Suprapubic skin (tissue), 4 donors: Measurements from ENCODE around the gene NTN1. TPM values are rescaled to one million over a fixed set of nuclear protein-coding genes. Genes with fewer than 3 reads are reported as not detected.

Experiments
- DNase-seq, 2 donors: peaks; one replicate each; pipeline ENCODE4 v3.0.0-alpha.2; 2019; ENCODE audit warnings: low spot score in 2 of 2
- H3K27ac ChIP-seq: fragments of 200-600 bp; sonication (generic); one replicate; pipeline ENCODE4 v1.5.1; 2019
- H3K27me3 ChIP-seq: fragments of 200-600 bp; sonication (generic); one replicate; pipeline ENCODE4 v1.5.1; 2019
- H3K36me3 ChIP-seq: fragments of 200-600 bp; sonication (generic); one replicate; pipeline ENCODE4 v1.5.1; 2019
- H3K4me1 ChIP-seq: fragments of 200-600 bp; sonication (generic); one replicate; pipeline ENCODE4 v1.5.1; 2019
- H3K4me3 ChIP-seq: fragments of 200-600 bp; sonication (generic); one replicate; pipeline ENCODE4 v1.5.1; 2019; ENCODE audit warnings: mild to moderate bottlenecking
- H3K9me3 ChIP-seq: fragments of 200-600 bp; sonication (generic); one replicate; pipeline ENCODE4 v1.5.1; 2019
- EP300 ChIP-seq: sonication (generic); formaldehyde crosslinking; IDR thresholded peaks from one replicate; pipeline ENCODE4 v1.6.1; 2017; ENCODE audit warnings: antibody characterized with exemption
- POLR2A ChIP-seq, 2 donors: fragments of 450-650 bp; IDR thresholded peaks; one replicate each; pipeline ENCODE4 v1.6.1; 2017; ENCODE audit warnings: antibody characterized with exemption in 2 of 2, mild to moderate bottlenecking in 2 of 2, moderate library complexity in 2 of 2
- POLR2AphosphoS5 ChIP-seq, 3 donors: sonication (generic); formaldehyde crosslinking; IDR thresholded peaks; one replicate each; pipeline ENCODE4 v1.6.1; 2017; ENCODE audit warnings: antibody characterized with exemption in 3 of 3
- WGBS: methylation state at CpG from one replicate; pipeline ENCODE4 v1.1.5; 2018; 5-methylcytosine and 5-hydroxymethylcytosine counted together
- total RNA-seq, 4 donors: library from RNA; depleted of rRNA; stranded (reverse); fragments of >200 nt; gene quantifications; one replicate each; pipeline ENCODE4 v1.1.0, GENCODE V29; 2016
- TF ChIP-seq, protein P1 (sequence below), 2 donors: fragments of 200-600 bp in 1 of 2; fragments of 450-650 bp in 1 of 2; sonication (generic) in 1 of 2; IDR thresholded peaks; one replicate each; pipeline ENCODE4 v1.5.1; 2016 to 2019; ENCODE audit warnings: antibody characterized with exemption in 2 of 2, mild to moderate bottlenecking in 1 of 2, moderate library complexity in 1 of 2

Gene NTN1
- total RNA-seq, 4 donors from 2014 or later: 2.4 to 5.9 (median 3.4) TPM

DNA sequence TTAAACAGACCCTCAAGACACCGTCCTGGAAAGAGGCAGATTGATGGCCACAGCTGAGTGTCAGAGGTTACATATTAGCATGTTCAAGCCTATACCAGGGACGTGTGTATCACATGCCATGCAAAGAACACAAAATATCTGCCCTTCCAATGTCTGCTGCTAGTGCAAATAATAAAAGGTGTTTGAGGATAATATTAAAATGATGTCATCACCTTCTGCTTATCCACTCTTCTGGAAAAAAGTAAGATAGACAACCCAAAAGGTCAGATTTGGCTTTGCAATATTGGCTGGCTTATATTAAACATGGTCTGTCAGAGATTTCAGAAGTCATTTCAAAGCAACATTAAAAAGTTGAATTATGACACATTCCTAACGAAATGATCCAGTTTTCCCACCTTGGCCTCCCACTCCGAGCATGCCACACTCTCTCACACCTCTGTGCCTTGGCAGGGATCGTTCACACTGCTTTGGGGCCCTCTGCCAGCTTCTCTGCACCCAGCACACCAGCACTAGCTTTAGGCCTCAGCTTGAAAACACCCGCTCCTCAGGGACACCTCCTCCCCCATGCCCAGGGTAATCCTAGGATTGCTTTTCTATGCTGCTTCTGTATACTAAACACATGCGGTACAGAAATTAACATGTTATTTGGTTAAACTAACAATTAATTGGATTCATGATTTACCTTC is 248.2 kb downstream of the NTN1 start:
- 76% methylated on average over 7 of the region's 7 CpGs for WGBS
- Histone ChIP-seq H3K27ac (no peak overlapping the region), H3K9me3 (no peaks in the 10 kb centered on the region), H3K36me3 (no peaks in the 10 kb centered on the region), H3K27me3 (no peaks in the 10 kb centered on the region), H3K4me1 (no peaks in the 10 kb centered on the region), H3K4me3 (no peak overlapping the region)
- no peak for TF ChIP-seq EP300
- DNase-seq: no peak

DNA sequence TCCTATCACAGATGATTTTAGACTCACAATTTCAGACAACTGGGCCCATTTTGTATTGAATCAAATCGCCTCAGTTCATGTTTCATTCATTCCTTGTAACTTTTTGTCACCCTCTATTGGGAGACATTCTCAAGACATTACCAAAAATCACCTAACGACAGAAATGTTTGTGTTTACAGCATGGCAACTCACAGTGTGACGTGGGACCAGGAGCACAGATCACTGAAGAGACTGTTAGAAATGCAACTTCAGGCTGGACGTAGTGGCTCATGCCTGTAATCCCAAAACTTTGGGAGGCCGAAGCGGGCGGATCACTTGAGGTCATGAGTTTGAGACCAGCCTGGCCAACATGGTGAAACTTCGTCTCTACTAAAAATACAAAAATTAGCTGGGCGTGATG is 249.6 kb downstream of the NTN1 start:
- 92% methylated on average over 9 of the region's 9 CpGs for WGBS
- H3K4me3 ChIP-seq: no peak overlapping the region
- no peak overlapping the region for H3K27ac ChIP-seq
- TF ChIP-seq POLR2AphosphoS5 (IDR thresholded peaks at IDR 0.05) (no peak), EP300 (no peak), POLR2A (IDR thresholded peaks at IDR 0.05) (no peak)
- TF ChIP-seq, protein P1, sequence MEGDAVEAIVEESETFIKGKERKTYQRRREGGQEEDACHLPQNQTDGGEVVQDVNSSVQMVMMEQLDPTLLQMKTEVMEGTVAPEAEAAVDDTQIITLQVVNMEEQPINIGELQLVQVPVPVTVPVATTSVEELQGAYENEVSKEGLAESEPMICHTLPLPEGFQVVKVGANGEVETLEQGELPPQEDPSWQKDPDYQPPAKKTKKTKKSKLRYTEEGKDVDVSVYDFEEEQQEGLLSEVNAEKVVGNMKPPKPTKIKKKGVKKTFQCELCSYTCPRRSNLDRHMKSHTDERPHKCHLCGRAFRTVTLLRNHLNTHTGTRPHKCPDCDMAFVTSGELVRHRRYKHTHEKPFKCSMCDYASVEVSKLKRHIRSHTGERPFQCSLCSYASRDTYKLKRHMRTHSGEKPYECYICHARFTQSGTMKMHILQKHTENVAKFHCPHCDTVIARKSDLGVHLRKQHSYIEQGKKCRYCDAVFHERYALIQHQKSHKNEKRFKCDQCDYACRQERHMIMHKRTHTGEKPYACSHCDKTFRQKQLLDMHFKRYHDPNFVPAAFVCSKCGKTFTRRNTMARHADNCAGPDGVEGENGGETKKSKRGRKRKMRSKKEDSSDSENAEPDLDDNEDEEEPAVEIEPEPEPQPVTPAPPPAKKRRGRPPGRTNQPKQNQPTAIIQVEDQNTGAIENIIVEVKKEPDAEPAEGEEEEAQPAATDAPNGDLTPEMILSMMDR (IDR thresholded peaks at IDR 0.05): no peak
- H3K36me3 ChIP-seq: no peaks in the 10 kb centered on the region
- H3K27me3 ChIP-seq: no peaks in the 10 kb centered on the region
- DNase-seq: no peak
- no peaks in the 10 kb centered on the region for H3K4me1 ChIP-seq
- H3K9me3 ChIP-seq: no peaks in the 10 kb centered on the region

DNA sequence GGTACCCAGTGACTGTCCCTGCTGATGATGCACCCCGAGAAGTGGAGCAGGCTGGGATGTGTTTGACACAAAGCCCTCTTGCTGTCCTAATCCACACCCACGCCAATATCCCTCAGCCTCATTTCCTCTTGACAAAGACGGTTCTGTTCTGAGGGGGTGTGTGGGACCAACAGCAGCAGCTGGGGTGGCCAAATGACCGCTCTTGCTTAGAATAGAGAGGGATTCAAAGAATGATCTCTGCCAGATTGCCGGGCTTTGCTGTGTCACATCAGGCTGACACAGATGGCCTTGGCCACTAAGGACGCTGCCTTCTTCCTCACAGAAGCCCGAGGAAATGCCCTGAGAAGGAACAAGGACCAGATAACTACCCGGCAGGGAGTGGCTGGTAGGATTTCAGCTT is 250.7 kb downstream of the NTN1 start:
- no peak overlapping the region for H3K4me3 ChIP-seq
- no peaks in the 10 kb centered on the region for H3K27me3 ChIP-seq
- no peaks in the 10 kb centered on the region for H3K36me3 ChIP-seq
- no peaks in the 10 kb centered on the region for H3K9me3 ChIP-seq
- H3K4me1 ChIP-seq: no peaks in the 10 kb centered on the region
- DNase-seq: no peak
- 84% methylated on average over 8 of the region's 8 CpGs for WGBS
- H3K27ac ChIP-seq: no peak overlapping the region
- TF ChIP-seq EP300: no peak
- no peak for TF ChIP-seq POLR2AphosphoS5 (IDR thresholded peaks at IDR 0.05)
- TF ChIP-seq, protein P1 (IDR thresholded peaks at IDR 0.05): no peak
- TF ChIP-seq POLR2A (IDR thresholded peaks at IDR 0.05): no peak

DNA sequence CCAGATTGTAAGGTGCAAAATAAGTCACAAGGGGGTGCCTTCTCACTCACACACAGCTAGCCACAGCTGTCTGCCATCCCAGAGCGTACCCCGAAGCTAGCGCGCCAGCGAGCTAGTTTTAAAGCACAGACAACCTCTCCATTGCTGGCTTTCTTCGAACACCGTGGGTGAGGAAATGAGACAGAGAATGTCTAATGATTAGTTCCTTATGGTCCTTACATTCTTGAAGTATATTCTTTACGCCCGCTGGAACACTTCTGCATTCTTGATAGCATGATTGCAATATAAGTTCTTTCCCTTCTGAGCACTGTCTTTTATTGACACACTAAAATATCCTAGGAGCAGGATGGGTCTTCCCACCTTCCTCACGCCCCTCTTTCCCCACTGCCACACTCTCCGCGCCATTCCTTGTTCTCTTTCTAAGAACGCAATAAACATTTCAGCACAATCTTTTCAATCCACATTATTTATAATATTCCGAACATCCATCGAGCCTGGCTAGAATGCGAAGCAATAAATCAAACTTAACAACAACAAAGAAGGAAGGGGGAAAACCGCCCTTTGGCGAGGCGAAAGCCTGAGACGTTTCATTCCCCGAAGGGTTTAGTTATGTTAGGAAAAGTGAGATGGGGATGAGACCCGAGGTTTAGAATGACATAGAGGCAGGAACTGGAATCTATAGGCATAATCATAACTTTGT is 251.3 kb downstream of the NTN1 start:
- no peaks in the 10 kb centered on the region for H3K9me3 ChIP-seq
- WGBS: 59% methylated on average over 22 of the region's 22 CpGs
- H3K4me1 ChIP-seq: no peaks in the 10 kb centered on the region
- TF ChIP-seq EP300: no peak
- TF ChIP-seq, protein P1 (IDR thresholded peaks at IDR 0.05): no peak
- H3K27me3 ChIP-seq: no peaks in the 10 kb centered on the region
- H3K36me3 ChIP-seq: no peaks in the 10 kb centered on the region
- no peak overlapping the region for H3K4me3 ChIP-seq
- no peak for DNase-seq
- no peak overlapping the region for H3K27ac ChIP-seq

DNA sequence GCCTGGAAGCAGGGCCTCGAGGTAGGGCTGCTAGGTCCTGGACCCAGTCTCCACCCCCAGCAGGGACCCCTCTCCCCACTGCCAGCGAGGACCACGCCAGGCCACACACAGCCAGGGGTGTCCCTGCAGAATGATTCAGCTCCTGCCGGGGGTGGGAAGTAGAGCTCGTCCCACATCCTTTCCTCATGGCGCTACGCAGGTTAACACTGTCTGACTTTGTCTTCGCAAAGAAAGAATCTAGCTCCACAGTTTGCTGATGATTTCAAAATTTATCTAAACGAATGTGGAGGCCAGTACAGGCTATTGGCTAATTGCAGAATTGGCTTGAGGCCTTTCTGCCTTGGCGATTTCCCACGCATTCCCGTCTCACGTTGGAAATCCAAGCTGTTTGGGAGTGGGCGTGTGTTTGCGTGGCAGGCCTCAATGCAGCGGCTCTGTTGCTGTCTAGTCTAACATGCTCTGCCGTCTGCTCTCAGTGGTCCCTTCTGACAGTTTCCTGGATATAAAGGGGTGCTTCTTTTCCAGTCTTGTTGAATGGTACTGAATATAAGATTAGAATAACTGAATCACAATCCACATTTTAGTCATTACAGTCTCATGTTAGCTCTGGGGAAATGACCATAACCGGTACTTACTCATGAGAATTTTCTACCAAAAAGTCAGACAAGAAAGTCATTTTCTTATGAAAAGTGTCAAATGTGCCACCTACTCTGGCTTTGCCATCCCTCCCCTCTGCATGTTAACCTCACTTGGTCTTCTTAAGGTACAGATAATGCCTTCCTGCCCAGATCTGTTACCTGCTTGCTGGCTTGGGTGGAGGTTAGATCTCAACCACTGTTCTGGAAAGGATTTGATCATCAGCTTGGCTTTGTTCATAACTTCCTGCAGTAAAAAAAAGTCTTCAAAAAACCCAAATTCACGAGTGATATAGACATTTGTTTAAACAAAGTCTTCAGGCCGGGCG is 252.4 kb downstream of the NTN1 start:
- 69% methylated on average over 21 of the region's 21 CpGs for WGBS
- H3K9me3 ChIP-seq: no peaks in the 10 kb centered on the region
- DNase-seq: peak in 1 of 2 donors; percentile 83
- TF ChIP-seq POLR2AphosphoS5 (IDR thresholded peaks at IDR 0.05): no peak
- TF ChIP-seq, protein P1 (IDR thresholded peaks at IDR 0.05): no peak
- TF ChIP-seq EP300: no peak
- TF ChIP-seq POLR2A (IDR thresholded peaks at IDR 0.05): no peak
- H3K4me1 ChIP-seq: no peaks in the 10 kb centered on the region
- no peak overlapping the region for H3K4me3 ChIP-seq
- no peaks in the 10 kb centered on the region for H3K36me3 ChIP-seq
- H3K27me3 ChIP-seq: no peaks in the 10 kb centered on the region
- no peak overlapping the region for H3K27ac ChIP-seq
